ENCODE results near the gene NCOA6.

GRCh38 chr20:34708621-34709043, 116.8 kb downstream of the NCOA6 start:
- TF ChIP-seq CTCF (IDR thresholded peaks at IDR 0.05; ENCODE audit: poor library complexity, severe bottlenecking), result peak; percentile 40
- TF ChIP-seq POLR2AphosphoS5 (IDR thresholded peaks at IDR 0.05), result no peak
- no peak for TF ChIP-seq EZH2 (IDR thresholded peaks at IDR 0.05; ENCODE audit: borderline replicate concordance, insufficient read depth, low read length, poor library complexity, severe bottlenecking)
- TF ChIP-seq MXI1 (conservative IDR thresholded peaks at IDR 0.05; ENCODE audit: poor library complexity, severe bottlenecking), result no peak
- TF ChIP-seq EP300 (conservative IDR thresholded peaks at IDR 0.05; ENCODE audit: poor library complexity, severe bottlenecking), result no peak
- peak; percentile 38 for TF ChIP-seq RAD21 (conservative IDR thresholded peaks at IDR 0.05)
